ENCODE results near the gene CDH4. TPM values are rescaled to one million over a fixed set of nuclear protein-coding genes. Genes with fewer than 3 reads are reported as not detected.

CDH4 gene
- total and polyA plus RNA-seq, 2 of the 8 experiments (the other 6 are each of a cell fraction or from before 2014, with no cell fraction given), result 4.3 to 7.9 TPM

GRCh38 chr20:61295249-61295648, 43.2 kb downstream of the CDH4 start:
- TF ChIP-seq BCL11A (IDR thresholded peaks at IDR 0.05; ENCODE audit: low read depth in 2 of 2, low read length in 2 of 2) (no peak), ATF2 (IDR thresholded peaks at IDR 0.05; ENCODE audit: low read length) (no peak), EGR1 (IDR thresholded peaks at IDR 0.05; ENCODE audit: borderline replicate concordance, low read depth, low read length) (no peak), CEBPB (IDR thresholded peaks at IDR 0.05; ENCODE audit: low read depth, low read length) (0 out of 2 replicates have a peak, but pooled peaks have one; percentile 38), KDM4A (IDR thresholded peaks at IDR 0.05; ENCODE audit: low read depth, low read length, severe bottlenecking) (no peak), FOSL1 (IDR thresholded peaks at IDR 0.05; ENCODE audit: insufficient read depth, low read depth, low read length) (no peak), KDM1A (IDR thresholded peaks at IDR 0.05; ENCODE audit: borderline replicate concordance, low read length) (no peak)
- 94% methylated on average over 13 of the region's 13 CpGs; no CpG with 5 or more reads in 1 of the 2 experiments for WGBS, 2 experiments (ENCODE audit: extremely low coverage in 1 of 2, insufficient coverage in 1 of 2, insufficient read length in 1 of 2, insufficient replicate concordance in 2 of 2, low coverage in 1 of 2, low lambda C conversion rate in 2 of 2, missing lambda C conversion rate in 1 of 2)
- H4K20me1 ChIP-seq (replicated peaks in 1 of 2; ENCODE audit: control insufficient read depth in 1 of 2, insufficient read depth in 2 of 2, low read length in 2 of 2), result peaks cover 0 to 2% of the 10 kb centered on the region in 2 experiments

More at GRCh38 chr20:61295249-61295648, 43.2 kb downstream of the CDH4 start:
- Histone ChIP-seq H3K27me3 (replicated peaks in 1 of 4; ENCODE audit: control insufficient read depth in 3 of 4, extremely low read depth in 1 of 4, insufficient read depth in 3 of 4, low read length in 3 of 4) (0 out of 7 replicates have a peak, but pooled peaks cover 0 to 2% (median 0%) of the 10 kb centered on the region in 4 experiments), H3K56ac (replicated peaks; ENCODE audit: insufficient read length, low read depth, low read length) (no peak overlapping the region), H3K4me3 (ENCODE audit: extremely low read depth in 1 of 4, insufficient read depth in 2 of 4, low read depth in 3 of 4, low read length in 4 of 4) (no peak overlapping the region), H4K8ac (ENCODE audit: extremely low read depth, insufficient read depth, low read length) (no peak overlapping the region), H2BK120ac (replicated peaks; ENCODE audit: low read depth, low read length) (no peak overlapping the region), H3K23ac (ENCODE audit: insufficient read length) (no peak overlapping the region), H3K36me3 (ENCODE audit: control insufficient read depth in 2 of 4, insufficient read depth in 4 of 4, low read length in 3 of 4) (no peaks in the 10 kb centered on the region), H3K18ac (ENCODE audit: extremely low read depth, low read length) (no peak overlapping the region), H3K9ac (replicated peaks in 1 of 4; ENCODE audit: extremely low read depth in 1 of 4, low read depth in 3 of 4, low read length in 3 of 4) (no peak overlapping the region), H2BK12ac (ENCODE audit: low read depth, low read length) (no peak overlapping the region), H3K14ac (ENCODE audit: insufficient read length) (no peak overlapping the region), H3K79me2 (ENCODE audit: control insufficient read depth in 1 of 2, insufficient read depth in 2 of 2, low read length in 2 of 2) (no peaks in the 10 kb centered on the region), H4K91ac (replicated peaks; ENCODE audit: insufficient read length, low read length) (no peak overlapping the region), H4K5ac (ENCODE audit: insufficient read length, low read depth, low read length) (no peak overlapping the region), H2AFZ (ENCODE audit: low read length) (no peak overlapping the region), H3K9me3 (ENCODE audit: insufficient read depth in 2 of 2, low read depth in 1 of 2, low read length in 1 of 2) (no peaks in the 10 kb centered on the region), H3K4ac (replicated peaks; ENCODE audit: insufficient read length, low read depth, low read length) (no peak overlapping the region), H3K23me2 (ENCODE audit: low read depth, low read length) (peaks cover 3% of the 10 kb centered on the region; the same call in 1 of the 2 replicates), H3K4me1 (replicated peaks in 1 of 4; ENCODE audit: control insufficient read depth in 3 of 4, insufficient read depth in 4 of 4, low read length in 3 of 4) (no peaks in the 10 kb centered on the region; a peak in 3 of 7 replicates), H2AK5ac (ENCODE audit: low read depth, low read length) (no peak overlapping the region), H3K4me2 (ENCODE audit: insufficient read depth in 1 of 2, low read depth in 2 of 2, low read length in 2 of 2) (no peak overlapping the region), H3K79me1 (ENCODE audit: low read depth, low read length) (no peaks in the 10 kb centered on the region), H2BK5ac (ENCODE audit: low read depth, low read length) (no peak overlapping the region), H2BK15ac (ENCODE audit: low read length) (no peak overlapping the region), H2BK20ac (ENCODE audit: low read length) (no peak overlapping the region), H3K27ac (ENCODE audit: low read depth, low read length) (no peak overlapping the region)
- FAIRE-seq (no peak), DNase-seq (ENCODE audit: low read depth in 1 of 2, low spot score in 2 of 2) (no peak)
- ChIA-PET POLR2A (ENCODE audit: partially characterized antibody) (no interaction called here), CTCF (ENCODE audit: partially characterized antibody) (no interaction called here)

Measured in H1 (cell line).